Sigmoid colon (tissue), 4 donors: ENCODE results near the gene ABLIM2.

ENCODE experiments used
- EP300 ChIP-seq, 4 donors: sonication (generic); formaldehyde crosslinking; IDR thresholded peaks; one replicate each; pipeline ENCODE4 v1.6.1; 2017; ENCODE audit warnings: antibody characterized with exemption in 4 of 4
- POLR2A ChIP-seq, 2 donors: fragments of 450-650 bp; IDR thresholded peaks; one replicate each; pipeline ENCODE4 v1.6.1; 2016; ENCODE audit warnings: antibody characterized with exemption in 2 of 2, mild to moderate bottlenecking in 2 of 2, moderate library complexity in 2 of 2
- POLR2AphosphoS5 ChIP-seq, 4 donors: sonication (generic); formaldehyde crosslinking; IDR thresholded peaks; one replicate each; pipeline ENCODE4 v1.6.1; 2017; ENCODE audit warnings: antibody characterized with exemption in 4 of 4

GRCh38 chr4:8135666-8136065 is 22.9 kb downstream of the ABLIM2 start:
- TF ChIP-seq EP300 (IDR thresholded peaks at IDR 0.05) (no peak), POLR2A (IDR thresholded peaks at IDR 0.05) (no peak), POLR2AphosphoS5 (IDR thresholded peaks at IDR 0.05) (no peak)
